MM.1S (cell line): ENCODE data around the gene GRIK3.

Experiments
- DNase-seq: peaks from one replicate; pipeline ENCODE4 v3.0.0-alpha.2; 2015
- H2AFZ ChIP-seq: fragments of 300-600 bp; sonication (generic); 2 replicates; pipeline ENCODE4 v1.6.0; 2016; ENCODE audit warnings: antibody characterized with exemption, low read length
- H3F3A ChIP-seq: fragments of 300-600 bp; sonication (generic); 2 replicates; pipeline ENCODE4 v1.6.1; 2016; ENCODE audit warnings: mild to moderate bottlenecking, antibody characterized with exemption, low read length, moderate library complexity, mixed read lengths; ENCODE audit not compliant: insufficient read depth
- H3K27ac ChIP-seq: fragments of 300-600 bp; sonication (generic); 2 replicates; pipeline ENCODE4 v1.5.1; 2016; ENCODE audit warnings: mild to moderate bottlenecking, low read length
- H3K27me3 ChIP-seq: fragments of 300-600 bp; sonication (generic); replicated peaks from 2 replicates; pipeline ENCODE4 v1.6.0; 2016; ENCODE audit warnings: low read length; ENCODE audit not compliant: insufficient read depth
- H3K36me3 ChIP-seq: fragments of 300-600 bp; sonication (generic); replicated peaks from 2 replicates; pipeline ENCODE4 v1.6.1; 2016; ENCODE audit warnings: mild to moderate bottlenecking, low read length, mixed read lengths; ENCODE audit not compliant: insufficient read depth
- H3K4me1 ChIP-seq: fragments of 300-600 bp; sonication (generic); 2 replicates; pipeline ENCODE4 v1.6.1; 2016; ENCODE audit warnings: low read length, mixed read lengths
- H3K4me2 ChIP-seq: fragments of 300-600 bp; sonication (generic); 2 replicates; pipeline ENCODE4 v1.6.0; 2016; ENCODE audit warnings: low read depth, low read length
- H3K4me3 ChIP-seq: fragments of 300-600 bp; sonication (generic); 2 replicates; pipeline ENCODE4 v1.5.1; 2016; ENCODE audit warnings: low read length, mixed read lengths
- H3K79me2 ChIP-seq: fragments of 300-600 bp; sonication (generic); 2 replicates; pipeline ENCODE4 v1.6.1; 2016; ENCODE audit warnings: mixed run types, low read length, mixed read lengths
- H3K9ac ChIP-seq: fragments of 300-600 bp; sonication (generic); 2 replicates; pipeline ENCODE4 v1.6.1; 2016; ENCODE audit warnings: low read length, mixed read lengths
- H3K9me2 ChIP-seq: fragments of 300-600 bp; sonication (generic); replicated peaks from 2 replicates; pipeline ENCODE4 v1.6.1; 2016; ENCODE audit warnings: mild to moderate bottlenecking, low read length, mixed read lengths; ENCODE audit not compliant: insufficient read depth
- H3K9me3 ChIP-seq: fragments of 300-600 bp; sonication (generic); replicated peaks from 2 replicates; pipeline ENCODE4 v1.6.1; 2016; ENCODE audit warnings: mild to moderate bottlenecking, low read length, mixed read lengths; ENCODE audit not compliant: insufficient read depth
- H4K20me1 ChIP-seq: fragments of 300-600 bp; sonication (generic); 2 replicates; pipeline ENCODE4 v1.6.1; 2016; ENCODE audit warnings: mild to moderate bottlenecking, low read length, moderate library complexity, mixed read lengths; ENCODE audit not compliant: insufficient read depth
- EZH2 ChIP-seq: fragments of 300-600 bp; sonication (generic); optimal IDR thresholded peaks from 2 replicates; pipeline ENCODE3; 2017; ENCODE audit warnings: low read depth, mild to moderate bottlenecking, antibody characterized with exemption, low read length, mixed read lengths
- EZH2phosphoT487 ChIP-seq: fragments of 300-600 bp; sonication (generic); IDR thresholded peaks from 2 replicates; pipeline ENCODE4 v1.6.1; 2018; ENCODE audit warnings: antibody characterized with exemption, low read length
- TF ChIP-seq, protein P1 (sequence below): fragments of 300-600 bp; sonication (generic); IDR thresholded peaks from 2 replicates; pipeline ENCODE4 v1.5.1; 2016; ENCODE audit warnings: antibody characterized with exemption, low read length, mixed read lengths

The GRIK3 gene

DNA sequence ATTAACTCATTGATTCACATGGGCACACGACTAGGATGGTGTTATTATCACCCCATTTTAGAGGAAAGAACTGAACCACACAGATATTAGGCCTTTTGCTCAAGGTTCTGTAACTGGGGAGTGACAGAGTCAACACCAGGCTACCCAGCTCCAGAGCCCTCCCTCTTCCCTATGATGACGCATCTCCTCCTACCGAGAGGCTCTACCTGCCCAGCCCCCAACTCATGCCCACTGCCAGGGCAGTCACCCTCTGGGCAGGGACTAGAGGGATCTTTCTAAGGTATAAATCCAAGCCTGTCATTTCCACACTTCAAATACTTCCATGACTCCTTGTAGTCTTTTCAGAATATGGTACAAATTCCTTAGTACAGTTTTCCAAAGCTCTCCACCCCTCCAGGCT, 171.3 kb downstream of the GRIK3 start:
- DNase-seq, result no peak

DNA sequence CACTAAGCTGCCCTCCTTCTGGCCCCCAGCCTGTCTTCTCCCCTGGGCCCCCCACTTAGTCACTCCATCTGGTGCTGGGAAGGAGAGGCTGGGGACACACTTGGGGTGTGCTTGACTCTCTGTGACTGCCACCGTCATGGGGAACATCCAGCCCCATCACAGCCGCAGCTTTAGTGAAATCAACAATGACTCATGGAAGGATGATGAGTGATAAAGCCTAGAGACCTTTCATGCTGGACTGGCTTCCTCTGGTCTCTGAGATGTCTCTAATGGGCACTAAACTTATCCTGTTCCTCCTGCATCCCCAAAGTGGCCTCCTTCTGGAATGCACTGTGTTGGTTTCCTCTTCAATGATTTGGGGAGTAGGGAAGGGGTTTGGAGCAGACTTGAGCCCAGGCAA, 172.9 kb downstream of the GRIK3 start:
- Histone ChIP-seq H3K36me3 (no peaks in the 10 kb centered on the region), H3K9me3 (no peaks in the 10 kb centered on the region), H3K79me2 (no peaks in the 10 kb centered on the region), H2AFZ (no peak overlapping the region), H3K9ac (no peak overlapping the region), H3K4me3 (no peak overlapping the region), H3K27ac (no peak overlapping the region), H3F3A (no peaks in the 10 kb centered on the region), H3K9me2 (no peaks in the 10 kb centered on the region), H3K27me3 (peaks cover 73% of the 10 kb centered on the region), H3K4me1 (no peaks in the 10 kb centered on the region), H4K20me1 (no peaks in the 10 kb centered on the region), H3K4me2 (no peak overlapping the region)
- no peak for DNase-seq
- no peak for TF ChIP-seq EZH2phosphoT487
- TF ChIP-seq, protein P1, sequence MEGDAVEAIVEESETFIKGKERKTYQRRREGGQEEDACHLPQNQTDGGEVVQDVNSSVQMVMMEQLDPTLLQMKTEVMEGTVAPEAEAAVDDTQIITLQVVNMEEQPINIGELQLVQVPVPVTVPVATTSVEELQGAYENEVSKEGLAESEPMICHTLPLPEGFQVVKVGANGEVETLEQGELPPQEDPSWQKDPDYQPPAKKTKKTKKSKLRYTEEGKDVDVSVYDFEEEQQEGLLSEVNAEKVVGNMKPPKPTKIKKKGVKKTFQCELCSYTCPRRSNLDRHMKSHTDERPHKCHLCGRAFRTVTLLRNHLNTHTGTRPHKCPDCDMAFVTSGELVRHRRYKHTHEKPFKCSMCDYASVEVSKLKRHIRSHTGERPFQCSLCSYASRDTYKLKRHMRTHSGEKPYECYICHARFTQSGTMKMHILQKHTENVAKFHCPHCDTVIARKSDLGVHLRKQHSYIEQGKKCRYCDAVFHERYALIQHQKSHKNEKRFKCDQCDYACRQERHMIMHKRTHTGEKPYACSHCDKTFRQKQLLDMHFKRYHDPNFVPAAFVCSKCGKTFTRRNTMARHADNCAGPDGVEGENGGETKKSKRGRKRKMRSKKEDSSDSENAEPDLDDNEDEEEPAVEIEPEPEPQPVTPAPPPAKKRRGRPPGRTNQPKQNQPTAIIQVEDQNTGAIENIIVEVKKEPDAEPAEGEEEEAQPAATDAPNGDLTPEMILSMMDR, result no peak
- no peak for TF ChIP-seq EZH2

More for the DNA sequence above, 171.3 kb downstream of the GRIK3 start:
- Histone ChIP-seq H2AFZ (no peak overlapping the region), H3K9ac (no peak overlapping the region), H4K20me1 (no peaks in the 10 kb centered on the region), H3K4me3 (no peak overlapping the region), H3F3A (no peaks in the 10 kb centered on the region), H3K27me3 (peaks cover 63% of the 10 kb centered on the region), H3K9me2 (no peaks in the 10 kb centered on the region), H3K36me3 (no peaks in the 10 kb centered on the region), H3K9me3 (no peaks in the 10 kb centered on the region), H3K4me2 (no peak overlapping the region), H3K27ac (no peak overlapping the region), H3K79me2 (no peaks in the 10 kb centered on the region), H3K4me1 (no peaks in the 10 kb centered on the region)
- TF ChIP-seq EZH2phosphoT487 (no peak), EZH2 (no peak)

DNA sequence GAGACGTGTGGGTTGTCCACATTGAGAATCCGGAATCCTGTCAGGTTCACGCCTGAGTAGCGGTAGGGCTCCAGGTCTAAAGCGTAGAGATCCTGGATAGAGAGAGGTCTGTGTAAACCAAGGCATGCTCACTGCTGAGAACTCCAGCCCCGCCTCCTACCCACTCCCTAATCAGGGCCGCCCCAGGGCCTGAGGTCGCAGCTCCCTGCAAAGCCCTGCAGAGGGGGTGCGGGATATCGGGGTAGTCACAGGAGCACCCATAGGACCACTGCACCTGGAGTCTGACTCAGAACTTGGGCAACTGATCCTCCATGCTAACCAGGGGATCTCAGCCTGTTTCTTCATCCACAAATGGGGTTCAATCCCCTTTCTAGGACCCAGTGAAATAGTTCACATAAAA, 174.4 kb downstream of the GRIK3 start:
- Histone ChIP-seq H3K9me2 (no peaks in the 10 kb centered on the region), H3K79me2 (no peaks in the 10 kb centered on the region), H2AFZ (no peak overlapping the region), H3K27me3 (peaks cover 87% of the 10 kb centered on the region), H3K9ac (no peak overlapping the region), H3K4me2 (no peak overlapping the region), H3K27ac (no peak overlapping the region), H3K4me3 (no peak overlapping the region), H3K9me3 (no peaks in the 10 kb centered on the region), H3K36me3 (no peaks in the 10 kb centered on the region), H3F3A (no peaks in the 10 kb centered on the region), H4K20me1 (no peaks in the 10 kb centered on the region), H3K4me1 (no peaks in the 10 kb centered on the region)
- DNase-seq, result no peak
- TF ChIP-seq, protein P1, result no peak
- TF ChIP-seq EZH2phosphoT487 (no peak), EZH2 (no peak)

DNA sequence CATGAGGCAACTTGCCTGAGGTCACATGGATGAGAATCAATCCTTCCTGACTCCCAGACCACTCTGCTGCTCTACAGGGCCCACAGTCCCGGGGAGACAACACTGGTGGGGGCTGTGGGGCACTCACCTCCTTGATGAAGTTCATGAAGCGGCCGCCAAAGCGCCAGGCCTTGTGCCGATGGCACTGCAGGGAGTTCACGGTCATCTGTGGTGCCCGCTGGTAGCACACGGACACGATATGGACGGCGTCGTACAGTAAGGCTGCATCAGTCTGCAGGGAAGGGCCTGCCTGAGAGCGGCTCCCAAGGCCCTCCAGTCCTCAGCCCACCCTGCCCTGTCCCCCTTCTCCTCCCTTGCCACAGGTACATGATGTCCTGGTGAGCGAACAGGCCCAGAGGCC, 175.3 kb downstream of the GRIK3 start:
- DNase-seq, result no peak
- H3K36me3 ChIP-seq, result no peaks in the 10 kb centered on the region
- H3K4me1 ChIP-seq, result no peaks in the 10 kb centered on the region
- no peak overlapping the region for H3K9ac ChIP-seq
- TF ChIP-seq EZH2, result no peak
- TF ChIP-seq EZH2phosphoT487, result no peak
- TF ChIP-seq, protein P1, result no peak
- H3K4me2 ChIP-seq, result no peak overlapping the region
- H3K27ac ChIP-seq, result no peak overlapping the region
- H4K20me1 ChIP-seq, result no peaks in the 10 kb centered on the region
- H2AFZ ChIP-seq, result no peak overlapping the region
- peaks cover 93% of the 10 kb centered on the region for H3K27me3 ChIP-seq
- H3K79me2 ChIP-seq, result no peaks in the 10 kb centered on the region
- H3K4me3 ChIP-seq, result no peak overlapping the region
- no peaks in the 10 kb centered on the region for H3K9me2 ChIP-seq
- H3K9me3 ChIP-seq, result no peaks in the 10 kb centered on the region
- no peaks in the 10 kb centered on the region for H3F3A ChIP-seq
